HG02970 (cell line): ENCODE results near the gene SERINC5.
"Not testable (repeated sequence)": the region's sequence is repeated elsewhere in the genome, so short reads cannot be mapped to it uniquely, and the experiment has no call there.

Experiments
- ATAC-seq: cut with Tn5 transposase; IDR thresholded peaks from one replicate; pipeline ENCODE4 v1.9.1; 2021; ENCODE audit warnings: mild to moderate bottlenecking, moderate library complexity, moderate number of reproducible peaks; ENCODE audit not compliant: unreplicated experiment, low FRiP score

Gene SERINC5

DNA sequence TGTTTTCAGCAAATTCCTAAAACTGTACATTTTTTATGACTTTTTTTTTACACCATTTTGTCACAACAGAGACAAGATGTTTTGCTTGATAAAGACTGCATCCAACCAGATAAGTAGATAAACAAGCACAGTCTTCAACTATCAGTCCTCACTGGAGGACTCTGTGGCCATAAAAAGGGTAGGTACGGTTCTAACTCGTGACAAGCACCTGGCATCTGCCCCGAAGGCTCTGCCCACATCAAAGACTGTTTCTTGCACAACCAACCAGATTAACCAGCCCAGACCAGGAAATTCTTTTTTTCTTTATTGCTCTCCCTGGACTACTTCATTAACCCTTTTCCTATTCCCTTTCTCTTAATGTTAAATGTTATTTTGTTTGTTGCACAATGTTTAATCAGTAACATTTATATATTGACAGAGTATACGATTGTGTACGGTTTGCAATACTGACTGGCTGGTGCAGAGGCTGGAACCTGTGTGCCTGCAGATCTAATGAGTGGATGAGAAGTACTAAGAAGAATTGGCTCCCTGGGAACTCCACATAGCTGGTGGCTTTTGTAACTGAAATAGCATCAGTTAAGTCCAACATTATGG lies 74.1 kb downstream of the SERINC5 start:
- no peak for ATAC-seq

DNA sequence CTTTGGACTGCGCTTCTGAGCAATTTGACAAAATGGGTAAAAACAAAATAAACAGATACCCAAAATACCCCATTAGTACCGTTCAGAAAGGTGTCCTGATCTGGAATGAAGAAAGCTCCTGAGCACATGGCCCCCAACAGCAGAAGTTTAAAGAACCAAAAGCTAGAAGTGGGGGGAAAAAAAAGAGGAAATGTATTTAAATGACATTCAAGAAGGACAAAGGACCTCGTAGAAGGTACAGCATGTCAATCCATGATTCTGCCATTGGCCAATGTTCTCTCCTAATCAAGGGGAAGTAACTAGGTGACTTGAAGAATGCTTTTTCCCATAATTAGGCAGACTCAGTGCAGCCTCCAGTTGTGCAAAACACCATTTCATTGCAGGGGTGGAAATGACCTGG lies 78.6 kb downstream of the SERINC5 start:
- no peak for ATAC-seq

DNA sequence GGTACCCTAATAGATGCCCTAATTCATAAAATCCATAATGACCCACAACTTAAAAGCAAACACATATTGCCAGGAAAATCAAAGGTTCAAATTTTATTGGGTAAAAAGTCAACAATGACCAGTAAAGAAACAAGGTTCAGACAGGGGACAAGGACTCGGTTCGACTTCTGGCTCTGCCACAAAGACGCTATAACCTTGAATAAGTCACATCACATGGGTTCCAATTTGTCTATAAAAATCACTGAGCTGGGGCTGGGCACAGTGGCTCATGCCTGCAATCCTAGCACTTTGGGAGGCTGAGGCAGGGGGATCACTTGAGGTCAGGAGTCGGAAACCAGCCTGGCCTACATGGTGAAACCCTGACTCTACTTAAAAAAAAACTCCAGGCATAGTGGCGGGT lies 80.5 kb downstream of the SERINC5 start:
- no peak for ATAC-seq

DNA sequence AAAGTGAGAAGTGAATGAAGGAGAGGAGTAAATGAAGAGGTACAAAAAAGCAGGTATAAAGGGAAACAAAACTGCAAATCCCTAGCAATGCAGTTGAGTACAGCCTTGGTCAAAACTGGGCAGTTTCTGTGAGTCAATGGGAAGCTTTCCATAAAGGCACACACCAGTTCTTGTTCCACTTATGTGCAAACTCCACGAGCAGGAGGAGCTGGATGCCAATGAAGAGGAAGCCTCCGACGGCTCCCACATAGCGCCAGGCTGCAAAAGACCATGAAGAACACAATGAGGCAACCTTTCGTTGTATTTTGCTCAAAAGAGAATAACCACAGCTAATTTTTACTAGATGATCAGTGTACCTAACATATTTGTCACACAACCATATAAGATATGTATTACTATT lies 81.1 kb downstream of the SERINC5 start:
- no peak for ATAC-seq

DNA sequence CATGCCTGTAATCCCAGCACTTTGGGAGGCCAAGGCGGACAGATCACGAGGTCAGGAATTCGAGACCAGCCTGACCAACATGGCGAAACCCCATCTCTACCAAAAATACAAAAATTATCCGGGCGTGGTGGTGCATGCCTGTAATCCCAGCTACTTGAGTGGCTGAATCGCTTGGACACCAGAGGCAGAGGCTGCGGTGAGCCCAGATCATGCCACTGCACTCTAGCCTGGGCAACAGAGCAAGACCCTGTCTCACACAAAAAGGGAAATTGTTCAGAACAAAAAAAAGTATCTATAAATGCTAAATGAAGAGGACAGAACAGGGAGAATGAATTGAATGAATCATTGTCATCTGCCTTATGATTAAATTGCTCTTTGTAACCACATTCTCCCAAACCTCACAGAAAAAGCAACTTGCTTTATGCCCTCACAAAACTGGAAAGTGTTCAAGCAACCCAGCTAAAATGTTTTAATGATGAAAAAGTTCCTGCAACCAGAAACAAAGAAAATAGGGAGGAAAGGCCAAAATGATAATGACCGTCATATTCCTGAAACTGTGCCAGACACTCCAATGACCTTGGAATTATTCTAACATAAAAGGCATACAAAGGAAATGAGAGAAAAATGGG lies 83.7 kb downstream of the SERINC5 start:
- ATAC-seq, result no peak

DNA sequence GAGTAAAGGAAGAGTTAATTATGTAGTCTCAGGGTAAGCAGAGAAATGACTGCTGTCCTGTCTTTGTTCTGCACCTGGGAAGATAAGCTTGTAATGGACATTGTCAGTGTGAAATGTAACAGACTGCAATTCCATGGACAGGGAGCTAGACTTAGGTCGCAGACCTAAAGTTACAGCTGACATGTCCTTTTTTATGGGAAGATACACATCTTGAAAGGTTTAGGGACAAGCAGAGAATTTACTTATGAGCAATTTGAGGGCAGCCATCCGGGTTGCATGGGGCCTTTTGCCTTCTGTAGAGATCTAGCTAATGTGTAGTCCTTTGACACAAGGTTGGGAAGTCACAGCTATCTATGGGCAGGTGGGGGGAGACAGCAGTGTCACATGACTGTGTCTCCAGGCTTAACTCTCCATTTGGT lies 85.7 kb downstream of the SERINC5 start:
- ATAC-seq, result no peak

DNA sequence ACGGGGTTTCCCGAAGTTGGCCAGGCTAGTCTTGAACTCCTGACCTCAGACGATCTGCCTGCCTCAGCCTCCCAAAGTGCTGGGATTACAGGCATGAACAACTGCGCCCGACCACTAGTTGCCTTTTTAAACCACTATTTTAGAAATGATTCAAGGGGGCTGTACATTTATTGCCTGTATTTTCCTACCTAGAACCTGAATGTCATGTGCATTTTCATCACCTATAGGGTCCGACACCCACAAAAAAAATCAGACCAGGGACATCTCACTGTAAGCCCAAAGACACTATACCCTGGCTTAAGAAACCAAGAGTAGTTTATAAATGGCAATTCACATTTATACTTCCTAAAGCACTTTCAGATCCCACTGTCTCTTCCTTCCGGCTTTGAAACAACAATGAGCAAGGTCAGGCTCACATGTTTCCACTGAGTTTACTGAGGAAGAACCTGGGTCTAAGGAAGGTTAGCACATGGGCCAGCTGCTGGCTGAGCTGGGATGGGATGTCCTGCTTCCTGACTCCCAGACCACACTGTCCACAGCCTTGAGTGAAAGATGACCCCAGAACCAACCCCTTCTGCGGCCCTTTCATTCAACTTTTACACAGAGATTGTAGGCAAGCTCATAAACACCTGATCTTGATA lies 87.3 kb downstream of the SERINC5 start:
- no peak for ATAC-seq

DNA sequence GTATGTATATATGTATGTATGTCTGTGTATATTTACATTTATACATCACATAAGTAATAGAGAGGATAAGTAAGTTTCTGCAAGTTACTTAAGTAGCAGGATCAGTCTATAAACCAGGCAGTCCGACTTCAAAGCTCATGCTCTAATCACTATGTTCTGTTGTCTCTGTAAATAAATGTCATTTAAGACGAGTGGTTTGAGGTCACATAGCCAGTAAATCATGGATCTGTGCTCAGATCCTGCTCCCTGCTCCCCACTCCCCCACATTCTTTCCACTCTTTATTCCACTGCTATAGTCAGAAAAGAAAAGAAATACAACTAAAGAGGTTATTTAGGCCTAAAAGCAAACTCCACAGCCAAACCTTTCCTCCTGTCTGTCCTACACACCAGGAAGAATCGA lies 90.4 kb downstream of the SERINC5 start:
- ATAC-seq, result no peak

DNA sequence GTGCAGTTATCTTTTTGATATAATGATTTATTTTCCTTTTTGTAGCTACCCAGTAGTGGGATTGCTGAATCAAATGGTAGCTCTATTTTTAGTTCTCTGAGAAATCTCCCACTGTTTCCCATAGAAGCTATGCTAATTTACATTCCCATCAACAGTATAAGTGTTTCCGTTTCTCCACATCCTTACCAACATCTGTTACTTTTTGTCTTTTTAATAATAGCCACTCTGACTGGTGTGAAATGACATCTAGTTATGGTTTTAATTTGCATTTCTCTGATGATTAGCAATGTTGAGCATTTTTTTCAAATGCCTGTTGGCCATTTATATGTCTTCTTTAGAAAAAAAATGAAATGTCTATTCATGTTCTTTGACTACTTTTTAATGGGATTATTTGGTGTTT lies 94.7 kb downstream of the SERINC5 start:
- no peak for ATAC-seq

DNA sequence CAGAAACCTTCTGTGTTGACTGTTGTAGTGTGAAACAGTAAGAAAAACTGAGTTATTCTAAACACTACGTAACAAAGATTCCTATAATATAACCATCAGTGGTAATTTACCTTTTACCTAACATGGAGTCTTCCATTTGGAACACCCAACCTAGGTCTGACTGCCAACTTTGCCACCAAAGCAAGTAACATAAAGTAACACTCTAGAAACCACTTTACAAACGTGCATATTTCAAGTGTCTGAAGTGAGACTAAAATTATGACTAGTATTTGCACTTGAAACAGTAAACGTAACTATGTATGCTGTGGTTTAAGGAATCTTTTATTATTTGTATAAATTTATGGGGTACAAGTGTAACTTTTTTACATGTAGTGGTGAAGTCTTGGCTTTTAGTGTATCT lies 95.6 kb downstream of the SERINC5 start:
- no peak for ATAC-seq

DNA sequence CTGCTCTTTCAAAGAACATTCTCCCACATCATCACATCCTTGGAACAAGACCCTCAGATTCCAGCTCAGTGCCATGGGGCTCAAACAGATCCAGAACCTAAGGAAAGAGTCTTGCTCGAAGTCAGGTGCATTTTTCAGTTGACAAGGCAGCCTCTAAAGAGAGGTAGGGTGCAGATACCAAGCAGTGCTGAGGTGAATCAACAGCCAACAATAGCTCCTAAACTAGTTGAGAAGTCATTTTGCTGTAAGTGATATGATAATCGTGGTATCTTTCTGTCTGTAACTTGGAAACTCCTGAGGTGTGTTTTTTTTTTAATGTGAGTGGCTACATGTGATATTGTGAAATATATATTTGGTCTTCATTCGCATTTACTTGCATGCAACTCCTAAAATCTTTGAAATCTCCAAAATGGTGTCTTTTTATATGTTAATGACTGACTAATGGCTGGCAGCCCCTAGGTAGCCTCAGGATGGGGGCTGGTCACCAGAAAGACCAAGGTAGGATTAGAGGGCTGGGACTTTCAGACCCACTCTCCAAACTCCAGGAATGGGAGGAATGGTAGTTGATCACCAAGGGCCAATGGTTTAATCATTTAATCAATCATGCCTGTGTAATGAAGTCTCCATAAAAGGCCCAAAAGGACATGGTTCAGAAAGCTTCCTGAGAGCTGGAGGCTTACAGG lies 96.6 kb downstream of the SERINC5 start:
- ATAC-seq, result no peak

DNA sequence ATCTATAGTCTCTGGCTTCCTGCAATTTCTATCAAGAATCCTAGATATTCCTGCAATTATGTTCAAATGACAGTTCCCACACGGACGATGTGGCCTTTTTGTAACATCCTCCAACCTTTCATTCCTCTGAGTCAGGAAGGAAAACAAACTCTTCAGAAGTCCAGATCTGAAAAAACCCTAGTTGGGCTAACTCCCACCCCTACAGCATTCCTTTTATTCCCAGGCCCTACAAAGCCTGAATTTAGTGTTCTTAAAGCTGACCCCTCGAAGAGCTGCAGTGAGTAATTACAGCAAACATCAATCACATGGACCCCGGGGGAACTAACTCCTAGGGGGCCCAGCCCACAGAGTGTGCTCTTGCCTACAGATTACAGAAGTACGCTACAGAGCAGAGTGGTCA lies 99.7 kb downstream of the SERINC5 start:
- no peak for ATAC-seq

DNA sequence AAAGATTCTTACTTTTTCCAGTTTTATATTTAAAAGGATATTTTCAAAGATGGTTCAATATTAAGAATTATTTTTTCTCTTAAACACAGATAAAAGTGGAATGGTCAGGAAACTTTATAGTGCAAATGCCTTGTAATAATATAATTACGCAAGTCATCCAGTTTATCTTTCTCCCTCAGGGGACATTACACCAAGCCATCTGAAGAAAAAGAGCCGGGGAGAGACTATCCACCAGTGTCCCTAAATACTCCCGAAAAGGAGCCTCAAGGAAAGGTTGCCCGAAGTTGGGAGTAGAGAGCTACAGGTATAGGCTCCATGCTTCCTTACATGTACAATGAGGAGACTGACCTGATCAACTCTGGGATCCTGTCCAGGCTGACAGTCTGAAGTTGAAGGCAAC lies 101.1 kb downstream of the SERINC5 start:
- ATAC-seq, result no peak

DNA sequence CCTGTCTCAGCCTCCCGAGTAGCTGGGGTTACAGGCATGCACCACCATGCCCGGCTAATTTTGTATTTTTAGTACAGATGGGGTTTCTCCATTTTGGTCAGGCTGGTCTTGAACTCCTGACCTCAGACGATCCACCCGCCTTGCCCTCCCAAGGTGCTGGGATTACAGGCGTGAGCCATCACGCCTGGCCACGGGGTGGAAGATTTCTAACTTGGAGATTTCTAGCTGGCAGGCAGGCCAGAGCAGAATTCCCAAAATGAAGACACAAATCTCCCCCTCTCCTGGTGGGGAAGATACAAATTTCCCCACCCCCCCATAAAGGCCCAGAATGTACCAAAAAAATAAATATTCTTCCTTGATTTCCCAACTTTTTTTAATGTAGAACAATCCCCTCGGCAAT lies 101.6 kb downstream of the SERINC5 start:
- not testable (repeated sequence) for ATAC-seq

DNA sequence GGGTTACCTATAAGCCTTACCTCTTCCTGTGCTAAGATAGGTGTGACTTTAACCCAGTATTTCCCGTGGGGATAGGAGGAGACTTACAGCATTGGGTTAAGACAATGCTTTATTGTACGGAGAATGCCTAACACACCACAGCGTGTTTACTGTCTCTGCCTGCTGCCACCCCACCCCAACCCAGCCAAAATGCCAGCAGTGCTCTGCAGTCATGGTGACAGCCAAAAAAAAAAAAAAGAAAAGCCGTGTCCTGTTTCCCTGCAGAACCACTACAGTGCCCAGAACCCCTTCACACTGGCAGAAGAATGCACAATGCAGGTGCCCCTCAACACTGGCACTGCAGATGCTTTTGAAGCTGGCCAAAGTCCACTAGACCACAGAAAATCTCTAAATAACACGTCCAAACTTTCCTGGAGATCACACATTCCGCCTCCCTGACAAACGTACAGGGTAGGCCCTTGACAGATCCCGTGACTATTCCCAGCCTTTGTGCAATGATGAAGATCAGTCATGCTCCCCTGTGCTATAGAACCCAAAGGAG lies 102.2 kb downstream of the SERINC5 start:
- ATAC-seq, result no peak

DNA sequence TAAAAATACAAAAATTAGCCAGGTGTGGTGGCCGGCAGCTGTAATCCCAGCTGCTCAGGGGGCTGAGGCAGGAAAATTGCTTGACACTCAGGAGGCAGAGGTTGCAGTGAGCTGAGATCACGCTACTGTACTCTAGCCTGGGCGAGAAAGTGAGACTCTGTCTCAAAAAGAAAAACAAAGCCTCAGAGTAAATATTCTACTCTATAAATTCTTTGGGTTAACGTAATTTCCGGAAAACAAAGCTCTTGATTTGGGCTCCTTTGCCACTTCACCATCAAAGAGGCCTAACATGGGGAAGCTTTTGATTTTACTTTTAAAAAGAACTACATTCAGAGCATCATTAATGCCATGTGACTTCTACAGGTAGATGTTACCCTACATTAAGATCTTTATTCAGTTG lies 103.1 kb downstream of the SERINC5 start:
- ATAC-seq, result no peak

DNA sequence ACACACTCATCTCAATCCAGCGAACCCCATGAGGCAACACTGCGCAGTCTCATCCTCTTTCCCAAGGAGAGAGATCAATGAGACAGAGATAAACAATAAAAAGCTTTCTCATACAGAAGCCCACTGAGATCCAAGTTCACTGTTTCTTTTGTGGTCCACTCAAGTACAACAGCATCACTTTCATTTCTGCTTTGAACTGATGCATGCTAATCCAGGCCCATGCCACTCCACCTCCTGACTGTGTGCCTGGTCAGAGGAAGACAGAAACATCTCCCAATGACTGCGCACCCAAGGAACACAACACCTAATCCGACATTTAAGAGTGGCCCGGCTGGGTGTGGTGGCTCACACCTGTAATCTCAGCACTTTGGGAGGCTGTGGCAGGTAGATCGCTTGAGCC lies 104.0 kb downstream of the SERINC5 start:
- no peak for ATAC-seq

DNA sequence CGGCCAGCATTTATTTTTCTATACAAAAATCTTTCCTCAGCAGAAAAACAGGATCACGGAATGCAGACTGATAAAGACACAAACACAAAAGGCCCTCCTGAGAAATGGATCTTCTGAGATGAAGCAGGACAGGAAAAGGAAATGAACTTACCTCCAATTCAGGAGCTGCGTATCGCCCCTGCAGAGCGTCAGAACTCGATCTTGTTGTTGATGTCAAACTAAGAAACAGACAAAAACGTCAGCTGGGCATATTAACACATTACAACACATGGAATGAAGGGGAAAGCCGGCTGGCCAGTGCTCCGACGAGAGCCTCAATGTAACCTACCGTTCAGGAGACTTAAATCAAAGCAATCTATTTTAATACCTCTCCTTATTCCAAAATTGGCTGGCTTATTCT lies 105.1 kb downstream of the SERINC5 start:
- no peak for ATAC-seq

DNA sequence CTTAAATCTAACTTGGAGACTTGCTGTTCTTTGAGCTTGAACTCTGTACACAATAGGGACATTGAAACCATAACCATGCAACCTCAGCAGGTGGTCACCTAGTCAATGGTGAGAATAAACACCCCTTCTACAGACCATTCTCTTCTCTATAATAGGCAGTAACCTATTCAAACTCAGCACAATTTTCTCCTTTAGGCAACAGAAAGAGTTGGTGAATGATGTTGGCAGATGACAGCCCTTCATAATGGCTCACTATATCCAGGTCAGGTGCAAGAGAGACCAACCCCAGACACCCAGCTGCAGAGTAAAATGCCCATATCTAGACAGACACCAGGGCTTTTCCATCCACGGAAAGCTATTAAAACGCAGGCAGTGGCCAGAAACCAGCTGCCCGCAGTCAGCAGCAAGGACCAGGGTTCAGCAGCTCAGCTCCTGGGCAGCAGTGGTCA lies 106.7 kb downstream of the SERINC5 start:
- ATAC-seq, result no peak

DNA sequence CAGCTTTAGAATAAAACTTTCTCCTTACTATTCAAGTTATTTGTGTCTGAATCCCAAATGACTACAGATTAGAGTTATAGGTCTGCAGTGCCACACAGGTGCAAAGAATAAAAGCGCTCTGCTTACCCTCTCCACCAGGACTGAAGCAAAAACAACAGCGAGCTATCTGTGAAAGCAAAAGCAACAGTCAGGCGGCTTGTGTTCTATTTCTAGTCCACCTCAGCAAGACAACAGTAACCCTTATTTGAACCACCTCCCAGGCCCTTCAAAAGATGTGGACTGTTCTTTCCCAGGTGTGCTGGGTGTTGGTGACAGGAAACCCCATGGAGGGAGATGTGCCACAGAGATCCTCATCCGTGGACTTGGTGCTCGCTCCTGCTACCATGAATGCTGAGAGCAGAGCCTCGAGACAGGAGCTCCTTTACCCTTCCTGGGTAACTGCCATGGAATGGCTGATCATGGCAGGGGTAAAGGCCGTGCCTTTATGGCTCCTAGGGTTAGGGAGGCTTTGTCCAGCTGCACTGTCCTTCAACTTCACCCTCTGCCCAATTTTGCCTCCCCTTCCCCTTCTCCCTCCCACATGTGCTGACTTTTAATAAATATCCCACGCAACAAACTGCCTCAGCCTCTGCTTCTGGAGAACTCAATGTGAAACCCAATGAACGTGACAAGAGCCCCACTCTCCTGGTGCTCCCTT lies 108.6 kb downstream of the SERINC5 start:
- no peak for ATAC-seq

DNA sequence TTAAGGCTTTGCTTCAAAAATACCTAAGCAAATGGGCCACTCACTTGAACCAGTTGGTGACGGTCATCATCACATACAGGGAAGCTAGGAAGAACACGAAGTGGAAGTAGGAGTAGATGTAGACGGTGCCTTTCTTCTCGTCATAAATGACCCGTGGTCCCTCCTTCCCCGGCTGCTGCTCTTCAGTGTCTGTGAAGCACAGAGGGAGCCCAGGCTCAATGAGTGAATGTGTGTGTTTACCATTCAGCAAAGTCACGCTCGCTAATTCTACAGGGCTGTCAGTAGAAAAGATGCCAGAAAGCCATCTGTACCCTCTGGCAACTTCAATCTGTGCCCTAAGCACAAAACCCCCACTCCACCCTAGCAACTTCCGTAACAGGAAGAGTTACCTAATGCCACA lies 109.8 kb downstream of the SERINC5 start:
- no peak for ATAC-seq
